Kidney (tissue), 14 donors: ENCODE results near the gene IFI27L1. TPM values are rescaled to one million over a fixed set of nuclear protein-coding genes. Genes with fewer than 3 reads are reported as not detected.

ENCODE experiments used
- DNase-seq, 5 donors: peaks; one replicate each; pipeline ENCODE4 v3.0.0-alpha.2; 2013 to 2020
- FAIRE-seq: peaks from 2 replicates; lab custom pipeline; 2012; peaks lifted over from hg19 to GRCh38; lab: Jason Lieb, UNC
- H3K27ac ChIP-seq, 2 donors: one replicate each; pipeline ENCODE4 v1.7.0; 2013; ENCODE audit warnings: low read depth in 2 of 2, low read length in 2 of 2, inconsistent platforms in 1 of 2
- H3K27me3 ChIP-seq: one replicate; pipeline ENCODE4 v1.7.1; 2013; ENCODE audit warnings: low read length, inconsistent platforms; ENCODE audit not compliant: control insufficient read depth, insufficient read depth
- H3K36me3 ChIP-seq, 3 donors: one replicate each; pipeline versions ENCODE4 v1.7.0 to v1.7.1; 2013; ENCODE audit warnings: low read length in 3 of 3, control low read depth in 1 of 3, inconsistent platforms in 1 of 3; ENCODE audit not compliant: insufficient read depth in 3 of 3, control insufficient read depth in 2 of 3
- H3K4me1 ChIP-seq, 3 donors: one replicate each; pipeline versions ENCODE4 v1.7.0 to v1.7.1; 2013; ENCODE audit warnings: low read length in 3 of 3, inconsistent platforms in 1 of 3, low read depth in 1 of 3; ENCODE audit not compliant: control insufficient read depth in 2 of 3, insufficient read depth in 2 of 3
- H3K4me3 ChIP-seq, 3 donors: one replicate each; pipeline versions ENCODE4 v1.7.0 to v1.8.1; 2013; ENCODE audit warnings: low read length in 3 of 3, control low read depth in 1 of 3, inconsistent platforms in 1 of 3
- H3K9ac ChIP-seq, 3 donors: one replicate each; pipeline versions ENCODE4 v1.7.0 to v1.7.1; 2013; ENCODE audit warnings: low read length in 3 of 3, control low read depth in 1 of 3, inconsistent platforms in 1 of 3
- H3K9me3 ChIP-seq, 3 donors: one replicate each; pipeline versions ENCODE4 v1.7.0 to v1.7.1; 2013; ENCODE audit warnings: low read length in 3 of 3, control low read depth in 1 of 3, inconsistent platforms in 1 of 3; ENCODE audit not compliant: control insufficient read depth in 2 of 3, insufficient read depth in 1 of 3
- CTCF ChIP-seq: IDR thresholded peaks from 3 replicates; pipeline ENCODE4 v1.5.1; 2012; ENCODE audit warnings: mild to moderate bottlenecking, moderate library complexity, borderline replicate concordance; ENCODE audit not compliant: insufficient read depth; ENCODE audit errors: extremely low read depth
- intact Hi-C: fragments of 100-400 bp; cut with DNase I; formaldehyde crosslinking; loops from one replicate; pipeline ENCODE4 v1.11.1; 2022
- polyA plus RNA-seq: library from polyadenylated mRNA; stranded (reverse); fragments of 350-450 nt; fragmentation: Illumina TruSeq; extraction: RNeasy Lipid Tissue Mini Kit (QIAGEN cat#74804); gene quantifications from one replicate; pipeline ENCODE4 v1.2.3, GENCODE V29; 2014; ENCODE audit warnings: low read depth, low replicate concordance; ENCODE audit not compliant: insufficient read depth
- total RNA-seq: library from RNA; stranded (reverse); fragmentation: NEBNext Ultra II Directional; extraction: Animal tissue kit (Norgen Biotek cat#: 25700); gene quantifications from one replicate; pipeline ENCODE4 v1.2.1, GENCODE V29; 2021
- donor health status: control.
- donor health status: control.
- donor health status: control.
- donor health status: control.
- donor health status: control.
- donor health status: DM: yes; HTN: yes; CAD: no.
- donor health status: Normal renal cell carcinoma (clear cell type).

Gene IFI27L1
- total and polyA plus RNA-seq, 2 donors from 2014 or later, result 22.5 to 30.6 TPM

- H3K9ac ChIP-seq, result no peak overlapping the region
- H3K4me3 ChIP-seq, result no peak overlapping the region
- no peaks in the 10 kb centered on the region for H3K4me1 ChIP-seq
- no peaks in the 10 kb centered on the region for H3K27me3 ChIP-seq
- no peaks in the 10 kb centered on the region for H3K36me3 ChIP-seq
- DNase-seq, result no peak
- intact Hi-C loops, result no loop called here
- no peaks in the 10 kb centered on the region for H3K9me3 ChIP-seq
- TF ChIP-seq CTCF, result no peak
- no peak for FAIRE-seq
- no peak overlapping the region for H3K27ac ChIP-seq
Observed at GRCh38 chr14:94102768-94103482, 21.8 kb downstream of the IFI27L1 start.

- no peaks in the 10 kb centered on the region for H3K4me1 ChIP-seq
- no peaks in the 10 kb centered on the region for H3K36me3 ChIP-seq
- intact Hi-C loops, result no loop called here
- H3K27me3 ChIP-seq, result no peaks in the 10 kb centered on the region
- no peak overlapping the region for H3K9ac ChIP-seq
- DNase-seq (no peak), FAIRE-seq (no peak)
- H3K9me3 ChIP-seq, result no peaks in the 10 kb centered on the region
- no peak overlapping the region for H3K27ac ChIP-seq
- TF ChIP-seq CTCF, result no peak
- H3K4me3 ChIP-seq, result no peak overlapping the region
Observed at GRCh38 chr14:94103554-94104150, 22.5 kb downstream of the IFI27L1 start.

GRCh38 chr14:94104731-94105130 lies 23.6 kb downstream of the IFI27L1 start:
- Histone ChIP-seq H3K4me1 (no peaks in the 10 kb centered on the region), H3K27ac (no peak overlapping the region), H3K9ac (no peak overlapping the region), H3K4me3 (no peak overlapping the region), H3K27me3 (no peaks in the 10 kb centered on the region), H3K9me3 (no peaks in the 10 kb centered on the region), H3K36me3 (no peaks in the 10 kb centered on the region)
- FAIRE-seq (no peak), DNase-seq (no peak)
- intact Hi-C loops, result no loop called here
- TF ChIP-seq CTCF, result no peak
